GM18498 (cell line): ENCODE measurements around the gene GALNT13.

ENCODE experiments used
- ATAC-seq: cut with Tn5 transposase; IDR thresholded peaks from one replicate; pipeline ENCODE4 v1.9.1; 2021; ENCODE audit warnings: mild to moderate bottlenecking, moderate library complexity; ENCODE audit not compliant: unreplicated experiment

The GALNT13 gene

DNA sequence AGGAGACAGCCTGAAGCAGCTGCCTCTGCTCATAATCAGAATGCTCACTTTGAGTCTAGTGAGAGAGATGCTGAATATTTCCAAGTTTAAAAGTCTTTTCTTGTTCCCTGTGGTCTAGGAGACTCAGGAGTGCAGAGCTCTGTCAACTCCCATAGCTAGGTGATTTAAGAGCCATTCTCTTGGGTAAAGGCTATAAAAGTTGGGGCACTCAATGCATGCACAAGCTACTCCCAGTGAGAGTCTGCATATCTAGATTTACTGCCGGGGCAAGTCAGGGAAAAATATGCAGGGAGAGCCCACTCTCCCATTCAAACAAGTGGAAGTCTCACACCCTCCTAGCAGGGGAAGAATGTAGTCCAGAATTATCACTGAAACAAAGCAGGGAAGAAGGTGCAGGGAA lies 418.1 kb downstream of the GALNT13 start:
- no peak for ATAC-seq

DNA sequence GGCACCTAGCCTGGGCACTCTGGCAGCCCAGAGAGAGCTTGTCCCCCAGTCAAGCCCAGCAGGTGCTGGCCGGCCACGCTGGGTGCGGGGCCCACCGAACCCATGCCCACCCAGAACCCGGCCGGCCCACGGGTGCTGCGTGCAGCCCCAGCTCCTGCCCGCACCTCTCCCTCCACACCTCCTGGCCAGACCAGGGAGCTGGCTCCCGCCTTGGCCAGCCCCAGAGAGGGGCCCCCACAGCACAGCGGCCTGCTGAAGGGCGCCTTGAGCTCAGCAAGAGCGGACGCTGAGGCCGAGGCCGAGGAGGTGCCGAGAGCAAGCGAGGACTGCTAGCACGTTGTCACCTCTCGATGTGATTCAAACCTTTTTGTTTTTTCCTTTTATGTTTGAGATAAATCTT lies 419.8 kb downstream of the GALNT13 start:
- no peak for ATAC-seq

DNA sequence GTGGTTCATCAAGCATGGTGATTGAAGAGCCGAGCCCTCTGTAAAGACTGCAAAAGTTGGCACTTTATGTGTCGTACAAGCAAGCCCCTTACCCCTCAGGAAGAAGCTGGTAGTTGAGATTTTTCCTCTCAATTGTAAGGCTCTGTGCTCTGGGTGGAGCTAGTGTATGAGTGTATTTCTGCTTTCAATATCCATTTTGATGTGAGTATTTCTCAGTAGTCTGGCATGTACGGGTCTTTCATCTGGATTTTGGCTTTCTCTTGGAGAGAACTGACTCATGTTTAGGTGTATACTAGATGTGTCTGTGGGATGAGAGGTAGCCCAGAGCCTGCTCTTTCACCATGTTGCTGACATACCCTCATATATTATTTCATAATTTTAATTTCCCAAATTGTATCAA lies 420.2 kb downstream of the GALNT13 start:
- ATAC-seq, result no peak

DNA sequence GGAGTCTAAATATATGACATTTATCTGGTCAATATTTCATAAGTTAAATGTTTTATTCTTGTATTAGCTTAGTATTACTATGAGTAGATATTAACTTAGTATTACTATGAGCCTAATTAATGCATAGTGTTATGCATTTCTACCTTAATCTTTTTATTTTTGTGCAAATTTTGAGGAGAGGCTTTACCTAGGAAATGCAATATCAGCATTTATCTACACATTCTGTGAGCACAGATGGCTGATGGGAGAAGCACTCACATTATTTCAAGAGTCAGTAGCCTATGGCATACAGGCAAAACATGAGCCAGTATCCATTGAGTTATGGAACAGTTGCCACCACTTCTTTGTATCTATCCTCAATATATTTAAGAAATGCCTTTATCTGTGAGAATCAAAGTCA lies 422.1 kb downstream of the GALNT13 start:
- no peak for ATAC-seq

DNA sequence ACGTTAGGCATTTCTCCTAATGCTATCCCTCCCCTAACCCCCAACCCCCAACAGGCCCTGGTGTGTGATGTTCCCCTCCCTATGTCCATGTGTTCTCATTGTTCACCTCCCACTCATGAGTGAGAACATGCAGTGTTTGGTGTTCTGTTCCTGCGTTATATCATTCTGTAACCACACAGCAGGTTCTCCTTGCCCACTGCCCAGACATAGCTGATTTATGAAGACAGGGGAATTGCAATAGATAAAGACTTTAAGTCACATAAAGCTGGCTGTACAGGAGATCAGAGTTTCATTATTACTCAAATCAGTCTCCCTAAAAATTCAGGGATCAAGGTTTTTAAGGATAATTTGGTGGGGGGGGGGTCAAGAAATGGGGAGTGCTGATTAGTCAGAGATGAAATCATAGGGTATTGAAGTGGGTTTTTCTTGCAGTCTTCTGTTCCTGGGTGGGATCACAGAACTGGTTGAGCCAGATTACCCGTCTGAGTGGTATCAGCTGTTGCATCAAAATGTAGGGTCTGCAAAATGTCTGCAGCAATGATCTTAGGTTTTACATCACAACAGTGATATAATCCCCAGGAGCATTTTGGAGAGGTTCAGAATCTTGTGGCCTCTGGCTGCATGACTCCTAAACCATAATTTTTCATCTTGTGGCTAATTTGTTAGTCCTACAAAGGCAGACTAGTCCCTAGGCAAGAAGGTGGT lies 434.7 kb downstream of the GALNT13 start:
- ATAC-seq, result no peak

DNA sequence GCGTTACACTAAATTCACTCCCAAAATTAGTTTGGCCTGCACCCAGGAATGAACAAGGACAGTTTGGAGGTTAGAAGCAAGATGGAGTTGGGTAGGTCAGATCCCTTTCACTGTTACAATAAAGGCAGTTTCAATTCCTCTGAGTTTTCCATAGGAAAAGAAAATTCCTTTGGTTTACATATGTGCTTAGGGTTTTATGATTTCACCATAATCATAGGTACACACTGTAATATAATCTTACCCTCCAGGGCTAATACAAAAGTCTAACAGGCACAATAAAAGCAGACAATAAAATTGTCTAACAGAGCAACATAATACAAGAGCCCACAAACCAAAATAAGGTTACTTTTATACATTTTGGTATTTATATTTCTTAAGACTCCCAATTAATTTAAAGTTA lies 435.3 kb downstream of the GALNT13 start:
- no peak for ATAC-seq

DNA sequence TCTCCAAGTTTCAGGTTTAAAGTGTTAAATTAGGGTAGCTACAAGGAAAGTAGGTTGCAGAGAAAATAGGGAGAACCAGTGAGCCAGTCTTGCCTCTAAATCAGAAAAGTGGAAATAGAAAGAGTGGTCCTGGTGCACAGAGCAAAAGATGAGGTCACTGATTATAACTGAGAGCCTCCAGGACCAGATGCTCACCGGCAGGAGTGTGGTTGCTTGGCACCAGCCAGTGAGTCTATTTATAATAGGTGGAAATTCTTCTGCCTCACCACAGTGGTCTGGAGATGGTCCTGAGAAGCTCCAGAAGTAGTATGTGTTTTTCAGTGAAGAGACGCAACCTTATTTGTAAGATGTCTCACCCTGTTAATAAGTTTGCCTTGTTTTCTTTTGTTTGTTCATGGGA lies 452.9 kb downstream of the GALNT13 start:
- no peak for ATAC-seq

DNA sequence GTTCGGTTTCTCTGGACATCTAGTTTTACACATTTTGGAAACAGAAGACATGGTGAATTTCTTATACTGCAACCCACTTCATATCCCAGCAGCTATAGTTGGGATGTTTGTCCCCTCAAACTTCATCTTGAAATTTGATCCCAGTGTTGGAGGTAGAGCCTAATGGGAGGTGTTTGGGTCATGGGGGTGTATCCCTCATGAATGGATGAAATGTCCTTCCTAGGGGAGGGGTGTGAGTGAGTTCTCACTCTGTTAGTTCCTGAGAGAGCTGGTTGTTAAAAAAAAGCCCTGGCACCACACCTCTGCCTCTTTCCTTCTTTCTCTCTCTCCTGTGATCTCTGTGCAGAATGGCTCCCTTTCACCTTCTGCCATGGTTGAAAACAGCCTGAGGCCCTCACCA lies 457.8 kb downstream of the GALNT13 start:
- no peak for ATAC-seq

DNA sequence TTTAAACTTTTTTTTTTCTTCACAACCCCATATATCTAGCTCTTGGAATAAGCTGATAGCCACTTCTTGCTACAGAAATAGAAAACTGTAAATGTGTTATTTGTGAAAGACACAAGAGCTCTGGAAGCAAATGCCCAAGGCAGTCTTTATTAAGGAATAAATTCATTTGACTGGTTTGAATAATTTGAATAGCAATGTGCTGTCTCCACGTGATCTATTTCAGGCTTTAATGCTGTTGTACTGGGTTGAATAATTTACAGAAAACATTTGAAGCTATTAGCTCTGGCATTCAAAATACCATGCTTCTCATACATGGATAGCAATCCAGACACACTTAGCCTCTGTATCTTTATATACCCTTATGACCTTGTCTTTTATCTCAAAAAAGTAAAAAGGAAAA lies 460.1 kb downstream of the GALNT13 start:
- no peak for ATAC-seq

DNA sequence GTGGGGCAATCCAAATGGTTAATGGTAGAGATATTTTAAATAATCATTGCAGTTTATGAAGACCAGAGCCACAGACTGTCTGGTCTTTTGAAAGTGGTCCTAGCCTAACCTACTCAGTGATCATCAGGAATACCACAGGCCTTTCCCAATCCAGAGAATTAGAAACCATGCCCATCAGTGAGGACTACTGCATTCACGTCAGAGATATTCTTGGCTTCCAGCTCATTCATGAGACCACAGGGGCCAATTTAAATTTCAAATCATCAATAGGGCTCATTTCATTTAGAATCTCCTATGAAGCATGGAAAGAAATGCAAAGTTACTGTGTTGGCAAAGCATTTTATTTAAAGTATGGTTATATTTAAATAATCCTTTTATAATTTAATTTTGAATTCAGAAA lies 464.5 kb downstream of the GALNT13 start:
- ATAC-seq, result no peak

DNA sequence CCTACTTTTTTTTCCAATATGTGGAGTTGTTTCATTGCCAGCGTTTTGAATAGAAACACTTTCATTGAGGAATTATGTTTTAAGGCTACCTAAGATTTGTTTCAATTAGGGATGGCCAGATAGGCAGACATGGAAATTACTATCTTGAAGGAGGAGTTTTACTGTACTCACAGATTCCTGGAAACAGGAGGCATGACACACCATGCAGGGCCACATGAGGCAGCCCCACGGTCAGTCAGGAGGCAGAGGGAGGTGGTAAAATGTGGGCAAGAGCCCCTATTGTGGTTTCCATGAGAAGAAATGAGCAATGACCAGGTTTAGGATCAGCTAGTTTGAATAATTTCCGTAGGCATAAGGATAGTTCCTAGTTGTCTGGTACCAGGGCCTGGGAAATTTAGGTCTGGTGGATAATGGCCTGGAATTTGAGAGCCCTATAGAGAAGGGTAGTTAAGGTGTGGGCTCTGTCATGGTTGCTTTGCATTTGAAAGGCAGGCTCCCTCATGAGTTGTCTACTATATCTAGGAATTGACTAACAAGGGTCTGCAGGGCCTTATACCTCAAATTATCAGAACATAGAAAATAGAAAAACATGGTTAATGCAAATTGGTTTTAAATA lies 466.7 kb downstream of the GALNT13 start:
- no peak for ATAC-seq

DNA sequence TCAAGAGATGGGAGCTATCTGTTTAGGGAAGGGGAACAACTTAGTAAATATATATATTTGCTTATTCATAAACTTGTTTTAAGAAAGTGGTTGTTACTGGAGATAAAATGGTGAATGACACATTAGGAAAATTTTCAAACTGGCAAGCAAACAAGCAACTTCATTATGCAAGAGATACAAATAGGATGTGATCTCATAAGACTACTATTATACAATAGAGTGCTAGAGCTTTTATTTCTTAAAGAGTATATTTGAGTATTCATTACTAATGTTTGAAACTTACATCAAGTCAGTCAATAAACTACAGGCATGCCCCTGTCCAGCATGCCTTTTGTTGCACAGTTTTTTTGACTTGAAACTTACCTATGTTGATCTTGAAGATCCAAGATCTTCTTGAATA lies 471.6 kb downstream of the GALNT13 start:
- no peak for ATAC-seq

DNA sequence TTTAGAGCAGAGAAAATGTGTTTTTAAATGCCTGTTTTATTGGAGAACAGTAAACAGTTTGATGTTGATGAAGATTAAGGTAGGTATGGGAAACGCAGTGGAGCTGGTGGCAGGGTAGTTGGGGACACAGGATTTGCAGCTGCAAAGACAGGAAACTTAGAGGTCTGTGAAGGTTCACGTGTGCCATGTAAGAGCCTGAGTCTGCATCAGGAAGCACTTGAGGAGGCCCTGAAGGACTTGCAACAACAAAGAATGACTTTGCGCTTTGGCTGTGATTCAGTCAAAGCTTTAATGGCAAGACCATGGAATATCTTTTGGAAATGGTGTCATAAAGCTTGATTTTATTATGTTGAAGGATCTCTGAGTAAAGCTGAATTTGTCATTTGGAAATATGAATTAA lies 479.2 kb downstream of the GALNT13 start:
- ATAC-seq, result no peak

DNA sequence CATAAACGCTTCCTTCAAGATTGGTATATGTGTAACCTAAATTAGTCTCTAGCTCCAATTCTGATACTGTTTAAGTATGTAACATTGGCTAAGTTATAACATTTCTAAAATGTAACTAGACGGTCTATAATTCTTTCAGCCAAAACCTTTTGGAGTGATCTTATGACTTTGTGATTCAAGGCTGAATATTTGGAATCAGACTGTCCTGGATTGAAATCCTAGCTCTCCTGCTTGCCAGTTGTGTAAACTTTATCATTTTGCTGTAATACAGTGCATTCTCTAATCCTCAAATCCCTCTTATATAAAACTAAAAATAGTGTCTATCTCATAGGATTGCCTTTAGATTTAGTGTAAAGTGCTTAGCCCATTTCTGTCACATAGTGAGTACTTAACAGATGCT lies 489.6 kb downstream of the GALNT13 start:
- ATAC-seq, result no peak

DNA sequence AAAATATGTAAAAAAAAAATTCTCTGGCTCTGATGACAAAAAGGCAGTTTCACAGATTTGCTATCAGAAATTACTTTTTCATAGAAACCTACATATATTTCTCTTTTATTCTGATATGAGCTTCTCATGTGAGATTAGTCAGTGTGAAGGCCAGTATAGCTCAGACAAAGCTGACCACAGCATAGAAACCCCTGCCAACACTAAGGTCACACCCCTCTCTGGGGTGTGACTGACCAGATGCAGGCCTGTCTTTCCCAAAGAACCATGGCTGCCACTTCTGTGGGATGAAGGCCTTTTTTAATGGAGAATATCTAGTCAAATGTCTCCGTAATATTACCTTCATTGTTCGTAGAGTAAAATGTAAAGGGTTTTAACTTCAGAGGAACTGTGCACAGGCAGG lies 496.4 kb downstream of the GALNT13 start:
- ATAC-seq, result no peak

DNA sequence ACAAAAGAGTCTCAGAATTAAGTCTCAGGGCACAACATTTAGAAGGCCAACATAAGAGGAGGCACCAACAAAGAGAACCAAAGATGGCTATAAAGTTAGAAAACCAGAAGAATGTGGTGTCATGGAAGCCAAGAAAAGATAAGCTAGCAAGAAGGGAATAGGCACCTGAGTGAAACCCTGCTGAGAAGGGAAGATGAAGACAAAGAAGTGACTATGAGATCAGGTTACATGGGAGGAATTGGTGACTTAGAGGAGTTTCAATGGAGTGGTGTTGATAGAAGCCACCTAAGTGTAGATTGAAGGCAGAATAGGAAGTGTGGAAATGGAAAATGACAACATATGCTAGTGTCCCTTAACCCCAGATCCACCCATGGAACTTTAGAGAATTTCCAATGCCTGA lies 499.2 kb downstream of the GALNT13 start:
- ATAC-seq, result no peak

DNA sequence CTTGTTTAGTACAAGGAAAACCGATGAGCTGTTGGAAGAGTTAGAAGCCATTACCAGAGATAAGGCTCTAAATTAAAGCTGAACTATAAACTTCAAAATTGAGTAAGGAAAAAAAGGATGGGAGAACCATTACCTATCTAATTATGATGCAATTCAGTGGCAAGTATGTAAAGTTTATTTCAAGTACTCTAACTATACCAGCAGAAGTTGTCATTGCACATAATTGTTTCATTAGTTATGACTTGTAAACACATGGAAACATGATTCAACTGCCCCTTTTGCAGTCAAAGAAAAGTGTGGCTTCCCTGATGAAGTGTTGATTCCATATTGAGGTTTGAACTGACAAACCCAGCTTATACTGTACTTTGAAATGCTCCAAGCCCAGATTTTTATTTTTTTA lies 502.7 kb downstream of the GALNT13 start:
- no peak for ATAC-seq

DNA sequence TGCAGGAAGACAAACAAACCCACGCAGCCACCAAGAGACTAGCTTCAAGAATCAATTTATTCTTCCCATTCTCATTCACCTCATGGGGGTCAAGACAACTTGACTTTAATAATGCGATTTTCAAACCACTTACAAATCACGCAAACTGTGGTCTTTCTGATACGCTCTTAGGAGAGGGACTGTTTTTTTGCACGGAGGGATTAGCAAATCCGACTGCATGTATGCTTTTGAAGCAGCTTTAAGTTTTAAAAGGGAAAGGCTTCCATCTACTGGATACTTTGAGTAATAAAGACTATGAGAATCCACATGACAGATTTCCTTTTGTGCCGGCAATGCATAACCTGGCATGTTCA lies 503.8 kb downstream of the GALNT13 start:
- no peak for ATAC-seq

DNA sequence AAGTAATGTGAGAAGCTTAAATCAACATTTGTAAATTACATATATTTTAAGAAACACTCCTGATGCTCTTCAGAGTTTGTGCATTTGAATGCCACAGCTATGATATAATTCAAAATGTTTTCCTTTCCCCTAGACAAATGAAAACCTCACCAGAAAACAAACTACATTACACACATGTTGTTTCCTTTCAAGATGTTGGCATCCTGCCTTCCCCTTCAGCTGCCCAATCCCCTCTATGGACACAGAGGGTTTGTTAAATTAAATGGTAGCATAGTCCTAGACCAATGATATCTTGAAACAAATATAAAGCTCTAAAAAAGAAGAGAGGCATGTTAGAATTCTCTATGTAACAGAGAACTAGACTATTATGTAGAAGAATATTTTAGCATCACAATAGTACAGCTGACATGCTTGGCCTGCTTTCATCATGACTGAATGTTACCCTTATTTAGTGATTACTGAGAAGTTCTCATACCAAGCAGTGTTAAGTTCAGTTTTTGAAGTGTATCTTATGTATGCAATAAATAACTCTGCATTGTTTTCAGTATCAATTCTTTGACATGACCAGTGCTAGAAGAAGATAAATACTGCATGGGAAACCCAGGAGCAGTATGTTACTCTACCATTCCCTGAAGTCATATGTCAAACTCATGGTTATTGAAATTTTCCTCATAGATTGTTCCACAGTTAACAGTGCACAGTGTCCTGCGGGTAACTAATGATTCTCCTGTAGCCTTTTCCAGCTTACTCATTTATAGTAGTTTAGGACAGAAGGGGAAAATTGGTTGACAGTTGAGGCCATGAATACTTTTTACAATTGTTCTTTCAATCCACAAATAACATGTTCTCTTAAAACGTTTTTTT lies 510.4 kb downstream of the GALNT13 start:
- ATAC-seq, result no peak

DNA sequence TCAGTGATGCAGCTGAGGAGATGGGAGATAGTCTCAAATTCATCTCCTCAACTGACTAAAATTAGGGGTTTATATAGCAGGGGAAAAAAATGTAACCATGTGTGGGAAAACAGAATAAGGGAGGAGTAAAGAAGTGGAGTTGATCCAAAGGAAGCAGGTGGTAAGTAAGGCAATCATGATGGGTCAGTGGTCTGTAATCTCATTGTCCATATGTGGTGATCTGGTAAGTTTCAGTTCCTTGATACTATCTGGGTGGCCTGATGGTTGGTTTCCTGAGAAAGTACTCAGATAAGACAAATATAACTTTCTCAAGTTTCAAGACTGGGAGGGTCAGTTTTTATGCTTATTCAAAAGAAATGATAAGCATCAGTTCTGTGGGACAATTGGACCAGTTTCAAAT lies 514.5 kb downstream of the GALNT13 start:
- ATAC-seq, result no peak

DNA sequence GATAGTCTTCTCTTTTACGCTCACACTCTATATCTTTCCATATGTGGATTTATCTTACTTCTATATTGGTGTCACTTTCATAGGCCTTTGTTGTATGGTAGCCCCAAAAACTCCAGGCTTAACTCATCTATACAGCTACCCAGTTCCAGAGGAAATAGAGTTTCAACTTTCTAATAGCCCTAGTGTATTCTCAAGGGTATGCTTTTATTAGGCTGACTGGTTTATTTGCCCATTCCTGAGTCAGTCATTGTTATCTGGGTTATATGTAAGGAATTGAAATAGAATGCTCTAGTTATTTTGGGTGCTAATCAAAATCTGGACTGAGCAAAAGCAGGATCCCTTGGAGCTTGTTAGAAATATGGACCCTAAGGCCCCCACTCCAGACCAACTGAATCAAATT lies 519.3 kb downstream of the GALNT13 start:
- ATAC-seq, result no peak

DNA sequence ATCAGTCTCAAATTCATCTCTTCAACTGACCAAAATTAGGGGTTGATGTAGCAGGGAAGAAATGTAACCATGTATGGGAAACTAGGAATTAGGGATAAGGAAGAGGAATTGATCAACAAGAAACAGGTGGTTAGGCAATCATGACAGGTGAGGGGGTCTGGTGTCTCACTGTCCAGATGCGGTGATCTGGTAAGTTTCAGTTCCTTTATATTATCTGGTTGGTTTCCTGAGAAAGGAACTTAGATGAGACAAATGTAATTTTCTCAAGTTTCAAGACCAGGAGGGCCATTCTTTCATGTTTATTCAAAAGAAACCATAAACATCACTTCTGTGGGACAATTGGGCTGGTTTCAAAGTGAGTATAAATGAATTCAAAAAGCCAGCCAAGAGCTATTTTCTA lies 520.5 kb downstream of the GALNT13 start:
- ATAC-seq, result peak; percentile 94
